ENCODE data around the gene IRX1. TPM values are rescaled to one million over a fixed set of nuclear protein-coding genes. Genes with fewer than 3 reads are reported as not detected.

Gene IRX1
- total RNA-seq, 1 donor from 2014 or later, result 69.3 TPM

DNA sequence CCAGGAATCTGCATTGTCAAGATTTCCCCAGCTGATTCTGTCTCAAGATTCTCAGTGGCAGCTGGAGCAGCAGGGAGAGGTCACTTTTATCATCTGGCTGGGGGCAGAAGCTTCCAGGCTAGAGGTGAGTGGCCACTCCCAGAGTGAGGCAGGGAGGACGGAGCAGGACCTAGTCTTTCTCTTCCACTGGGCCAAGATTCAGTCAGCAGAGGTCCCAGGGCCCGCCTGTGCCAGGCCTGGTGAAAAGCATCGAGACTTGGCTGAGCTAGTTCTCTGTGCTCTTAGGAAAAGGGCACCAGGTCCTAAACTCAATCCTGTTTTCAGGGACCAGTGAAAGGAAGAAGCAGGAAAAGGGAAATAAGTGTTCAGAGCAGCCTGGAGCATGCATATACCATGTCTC lies 46.6 kb downstream of the IRX1 start:
- Mint-ChIP-seq H3K4me3 (ENCODE audit: unreplicated experiment) (no peak overlapping the region), H3K36me3 (ENCODE audit: unreplicated experiment) (no peaks in the 10 kb centered on the region), H3K27me3 (ENCODE audit: unreplicated experiment) (peaks cover 4% of the 10 kb centered on the region), H3K27ac (ENCODE audit: unreplicated experiment) (no peak overlapping the region), H3K4me1 (ENCODE audit: low read depth, unreplicated experiment) (no peaks in the 10 kb centered on the region), H3K9me3 (ENCODE audit: unreplicated experiment) (no peaks in the 10 kb centered on the region)
- DNase-seq, result no peak
- TF ChIP-seq, protein P1, sequence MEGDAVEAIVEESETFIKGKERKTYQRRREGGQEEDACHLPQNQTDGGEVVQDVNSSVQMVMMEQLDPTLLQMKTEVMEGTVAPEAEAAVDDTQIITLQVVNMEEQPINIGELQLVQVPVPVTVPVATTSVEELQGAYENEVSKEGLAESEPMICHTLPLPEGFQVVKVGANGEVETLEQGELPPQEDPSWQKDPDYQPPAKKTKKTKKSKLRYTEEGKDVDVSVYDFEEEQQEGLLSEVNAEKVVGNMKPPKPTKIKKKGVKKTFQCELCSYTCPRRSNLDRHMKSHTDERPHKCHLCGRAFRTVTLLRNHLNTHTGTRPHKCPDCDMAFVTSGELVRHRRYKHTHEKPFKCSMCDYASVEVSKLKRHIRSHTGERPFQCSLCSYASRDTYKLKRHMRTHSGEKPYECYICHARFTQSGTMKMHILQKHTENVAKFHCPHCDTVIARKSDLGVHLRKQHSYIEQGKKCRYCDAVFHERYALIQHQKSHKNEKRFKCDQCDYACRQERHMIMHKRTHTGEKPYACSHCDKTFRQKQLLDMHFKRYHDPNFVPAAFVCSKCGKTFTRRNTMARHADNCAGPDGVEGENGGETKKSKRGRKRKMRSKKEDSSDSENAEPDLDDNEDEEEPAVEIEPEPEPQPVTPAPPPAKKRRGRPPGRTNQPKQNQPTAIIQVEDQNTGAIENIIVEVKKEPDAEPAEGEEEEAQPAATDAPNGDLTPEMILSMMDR (IDR thresholded peaks at IDR 0.05; ENCODE audit: partially characterized antibody, unreplicated experiment), result no peak

DNA sequence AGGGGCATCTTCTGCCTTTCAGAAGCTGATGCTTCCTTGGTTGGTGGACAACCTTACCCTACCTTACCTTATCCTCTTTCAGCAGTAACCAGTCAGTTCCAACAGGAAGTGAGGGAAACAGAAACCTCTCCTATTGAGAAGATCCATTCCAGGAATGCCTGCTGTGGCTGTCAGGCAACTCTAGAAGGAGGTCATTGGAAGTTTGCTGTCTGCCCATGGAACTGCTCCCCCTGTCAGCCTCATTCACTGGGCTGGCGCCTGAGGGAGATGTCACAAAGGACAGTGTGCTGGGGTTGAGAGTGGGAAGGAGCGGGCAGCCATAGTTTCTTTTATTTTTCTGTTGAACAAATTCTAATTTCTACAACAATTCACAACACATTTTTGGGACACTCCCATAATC lies 54.7 kb downstream of the IRX1 start:
- Mint-ChIP-seq H3K27ac (ENCODE audit: unreplicated experiment) (no peak overlapping the region), H3K4me3 (ENCODE audit: unreplicated experiment) (no peak overlapping the region), H3K9me3 (ENCODE audit: unreplicated experiment) (no peaks in the 10 kb centered on the region), H3K36me3 (ENCODE audit: unreplicated experiment) (no peaks in the 10 kb centered on the region), H3K4me1 (ENCODE audit: low read depth, unreplicated experiment) (no peaks in the 10 kb centered on the region), H3K27me3 (ENCODE audit: unreplicated experiment) (no peaks in the 10 kb centered on the region)
- TF ChIP-seq, protein P1 (IDR thresholded peaks at IDR 0.05; ENCODE audit: partially characterized antibody, unreplicated experiment), result no peak
- DNase-seq, result no peak

DNA sequence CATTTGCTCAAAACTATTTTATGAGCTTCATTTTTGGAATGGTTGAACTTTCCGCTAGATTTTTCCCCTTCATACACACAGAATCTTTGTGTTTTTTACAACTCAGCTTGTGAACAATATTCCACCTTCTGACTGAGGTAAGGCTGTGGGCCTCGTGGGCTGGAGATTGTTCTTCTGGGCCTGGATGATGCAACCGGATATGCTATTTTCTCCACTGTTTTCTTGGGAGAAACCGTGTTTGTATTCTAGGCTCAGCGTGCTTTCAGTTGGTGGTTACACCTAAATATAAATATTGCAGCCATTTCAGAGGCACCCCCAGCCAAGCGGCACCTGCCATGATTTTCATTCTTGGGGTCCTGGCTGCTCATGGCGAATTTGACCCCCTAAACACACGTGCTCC lies 55.2 kb downstream of the IRX1 start:
- H3K27ac Mint-ChIP-seq (ENCODE audit: unreplicated experiment), result no peak overlapping the region
- no peaks in the 10 kb centered on the region for H3K27me3 Mint-ChIP-seq (ENCODE audit: unreplicated experiment)
- no peaks in the 10 kb centered on the region for H3K36me3 Mint-ChIP-seq (ENCODE audit: unreplicated experiment)
- TF ChIP-seq, protein P1 (IDR thresholded peaks at IDR 0.05; ENCODE audit: partially characterized antibody, unreplicated experiment), result no peak
- DNase-seq, result no peak
- no peak overlapping the region for H3K4me3 Mint-ChIP-seq (ENCODE audit: unreplicated experiment)
- H3K4me1 Mint-ChIP-seq (ENCODE audit: low read depth, unreplicated experiment), result no peaks in the 10 kb centered on the region
- no peaks in the 10 kb centered on the region for H3K9me3 Mint-ChIP-seq (ENCODE audit: unreplicated experiment)
